ENCODE results near the gene RBFOX2.

RBFOX2 gene

GRCh38 chr22:35854334-35854733 lies 174.3 kb downstream of the RBFOX2 start:
- no peak for DNase-seq

- no peak for DNase-seq
Observed at GRCh38 chr22:35852076-35852475, 176.5 kb downstream of the RBFOX2 start.

- DNase-seq: no peak
Observed at GRCh38 chr22:35850831-35851230, 177.8 kb downstream of the RBFOX2 start.

- DNase-seq: no peak
Observed at GRCh38 chr22:35846804-35847203, 181.8 kb downstream of the RBFOX2 start.

GRCh38 chr22:35844886-35845285 lies 183.7 kb downstream of the RBFOX2 start:
- DNase-seq: no peak

GRCh38 chr22:35842954-35843353 lies 185.7 kb downstream of the RBFOX2 start:
- no peak for DNase-seq

- DNase-seq: no peak
Observed at GRCh38 chr22:35842519-35842913, 186.1 kb downstream of the RBFOX2 start.

GRCh38 chr22:35841907-35842518 lies 186.6 kb downstream of the RBFOX2 start:
- no peak for DNase-seq

- peak; percentile 58 for DNase-seq
Observed at GRCh38 chr22:35840302-35840739, 188.3 kb downstream of the RBFOX2 start.

- DNase-seq: peak; percentile 11
Observed at GRCh38 chr22:35839841-35840301, 188.8 kb downstream of the RBFOX2 start.

- no peak for DNase-seq
Observed at GRCh38 chr22:35838855-35839576, 189.6 kb downstream of the RBFOX2 start.

GRCh38 chr22:35837101-35837727 lies 191.4 kb downstream of the RBFOX2 start:
- DNase-seq: no peak

GRCh38 chr22:35835998-35836691 lies 192.5 kb downstream of the RBFOX2 start:
- DNase-seq: peak; percentile 63

- no peak for DNase-seq
Observed at GRCh38 chr22:35835267-35835997, 193.2 kb downstream of the RBFOX2 start.

- no peak for DNase-seq
Observed at GRCh38 chr22:35834061-35834460, 194.6 kb downstream of the RBFOX2 start.

- DNase-seq: no peak
Observed at GRCh38 chr22:35830305-35830704, 198.3 kb downstream of the RBFOX2 start.

- no peak for DNase-seq
Observed at GRCh38 chr22:35824256-35824655, 204.4 kb downstream of the RBFOX2 start.

- DNase-seq: no peak
Observed at GRCh38 chr22:35821654-35822053, 207.0 kb downstream of the RBFOX2 start.

GRCh38 chr22:35819421-35819820 lies 209.2 kb downstream of the RBFOX2 start:
- DNase-seq: no peak

- DNase-seq: no peak
Observed at GRCh38 chr22:35818897-35819296, 209.7 kb downstream of the RBFOX2 start.

- DNase-seq: no peak
Observed at GRCh38 chr22:35812600-35812999, 216.0 kb downstream of the RBFOX2 start.

GRCh38 chr22:35811670-35812069 lies 217.0 kb downstream of the RBFOX2 start:
- DNase-seq: no peak

GRCh38 chr22:35809816-35810215 lies 218.8 kb downstream of the RBFOX2 start:
- DNase-seq: no peak

Measured in NCI-H187 treated with DMSO at 0.1 percent for 48 hours (cell line).